Lung (tissue), 12 donors: Measurements from ENCODE around the gene BCL6. TPM values are rescaled to one million over a fixed set of nuclear protein-coding genes. Genes with fewer than 3 reads are reported as not detected.
A peak's percentile ranks its signal among the peaks of the same experiment; 100 is the strongest.

Experiments
- ATAC-seq: fragments of 200-7000 bp; cut with Tn5 transposase; one replicate; pipeline ENCODE4 v1.9.1; 2020; ENCODE audit warnings: moderate number of reproducible peaks; ENCODE audit not compliant: insufficient read depth, low FRiP score
- DNase-seq, 3 donors: peaks; one replicate each; pipeline ENCODE4 v3.0.0-alpha.2; 2013 to 2017
- H3K27ac ChIP-seq, 2 donors: one replicate each; pipeline ENCODE4 v1.5.1; 2013; ENCODE audit warnings: mild to moderate bottlenecking in 2 of 2, moderate library complexity in 2 of 2, control low read depth in 1 of 2, inconsistent platforms in 1 of 2, low read depth in 1 of 2, low read length in 1 of 2
- H3K27me3 ChIP-seq, 3 donors: one replicate each; pipeline ENCODE4 v1.5.1; 2013; ENCODE audit warnings: low read length in 2 of 3; ENCODE audit not compliant: control insufficient read depth in 3 of 3, insufficient read depth in 3 of 3
- H3K36me3 ChIP-seq, 4 donors: one replicate each; pipeline ENCODE4 v1.5.1; 2013; ENCODE audit warnings: low read length in 4 of 4, mild to moderate bottlenecking in 1 of 4, moderate library complexity in 1 of 4; ENCODE audit not compliant: control insufficient read depth in 4 of 4, insufficient read depth in 4 of 4
- H3K4me1 ChIP-seq, 5 donors: one replicate each; pipeline ENCODE4 v1.5.1; 2013; ENCODE audit warnings: low read length in 5 of 5, mild to moderate bottlenecking in 2 of 5, moderate library complexity in 1 of 5; ENCODE audit not compliant: control insufficient read depth in 5 of 5, insufficient read depth in 5 of 5
- H3K4me3 ChIP-seq: one replicate; pipeline ENCODE4 v1.5.1; 2013; ENCODE audit warnings: mild to moderate bottlenecking, control low read depth, moderate library complexity
- H3K9ac ChIP-seq, 2 donors: one replicate each; pipeline ENCODE4 v1.5.1; 2013; ENCODE audit warnings: low read length in 2 of 2, control low read depth in 1 of 2; ENCODE audit not compliant: insufficient read depth in 1 of 2
- H3K9me3 ChIP-seq, 4 donors: one replicate each; pipeline ENCODE4 v1.5.1; 2013; ENCODE audit warnings: low read length in 3 of 4, mild to moderate bottlenecking in 1 of 4, moderate library complexity in 1 of 4; ENCODE audit not compliant: control insufficient read depth in 4 of 4, insufficient read depth in 3 of 4
- CTCF ChIP-seq: IDR thresholded peaks from 2 replicates; pipeline ENCODE4 v1.5.1; 2012; ENCODE audit warnings: mild to moderate bottlenecking; ENCODE audit errors: control extremely low read depth, extremely low read depth
- WGBS, 2 donors: extraction: QIAGEN DNeasy Blood & Tissue Kit; methylation state at CpG; one replicate each; pipeline ENCODE4 v1.1.7; 2013; 5-methylcytosine and 5-hydroxymethylcytosine counted together
- polyA plus RNA-seq, 2 donors: library from polyadenylated mRNA; stranded (reverse); fragments of 200-250 nt; gene quantifications; one replicate each; pipeline ENCODE4 v1.2.1, GENCODE V29; 2013
- total RNA-seq, 2 donors: library from RNA; depleted of rRNA in 1 of 2; stranded (reverse); fragments of >200 nt in 1 of 2; gene quantifications; one replicate each; pipeline ENCODE4 v1.2.1, GENCODE V29; 2014 to 2021
- donor health status: control.
- donor health status: control.
- donor health status: Bipolar disorder and iron deficiency.
- donor health status: healthy.
- donor health status: DM: yes; HTN: yes; CAD: no.

The BCL6 gene
- total and polyA plus RNA-seq, 4 donors, result 29.4 to 137 (median 76.5) TPM

- Histone ChIP-seq H3K27me3 (no peaks in the 10 kb centered on the region), H3K9ac (no peak overlapping the region), H3K9me3 (no peaks in the 10 kb centered on the region), H3K36me3 (no peaks in the 10 kb centered on the region), H3K4me3 (no peak overlapping the region), H3K27ac (peak overlapping the region in 1 of 2 donors; percentile 57), H3K4me1 (peaks cover 0 to 11% (median 0%) of the 10 kb centered on the region in 5 donors)
- 67 to 80% methylated on average over 19 of the region's 19 CpGs for WGBS, 2 donors
- DNase-seq (no peak), ATAC-seq (no peak)
- no peak for TF ChIP-seq CTCF
Measured at GRCh38 chr3:187773233-187774184, 28.2 kb upstream of the BCL6 start.

GRCh38 chr3:187770224-187770623 is 25.0 kb upstream of the BCL6 start:
- ATAC-seq, result no peak
- H3K4me3 ChIP-seq, result no peak overlapping the region
- WGBS, 2 donors, result 93 to 100% methylated on average over 1 of the region's 1 CpG
- no peak overlapping the region for H3K27ac ChIP-seq
- DNase-seq, result no peak
- no peaks in the 10 kb centered on the region for H3K36me3 ChIP-seq
- H3K27me3 ChIP-seq, result no peaks in the 10 kb centered on the region
- H3K4me1 ChIP-seq, result peaks cover 0 to 6% (median 0%) of the 10 kb centered on the region in 5 donors
- no peak for TF ChIP-seq CTCF
- H3K9me3 ChIP-seq, result no peaks in the 10 kb centered on the region
- no peak overlapping the region for H3K9ac ChIP-seq

GRCh38 chr3:187769771-187770170 is 24.5 kb upstream of the BCL6 start:
- H3K4me3 ChIP-seq, result no peak overlapping the region
- H3K27me3 ChIP-seq, result no peaks in the 10 kb centered on the region
- DNase-seq (no peak), ATAC-seq (no peak)
- no peaks in the 10 kb centered on the region for H3K36me3 ChIP-seq
- peaks cover 0 to 3% (median 0%) of the 10 kb centered on the region in 5 donors for H3K4me1 ChIP-seq
- H3K27ac ChIP-seq, result no peak overlapping the region
- no peak overlapping the region for H3K9ac ChIP-seq
- H3K9me3 ChIP-seq, result no peaks in the 10 kb centered on the region
- WGBS, 2 donors, result 28 to 34% methylated on average over 2 of the region's 2 CpGs
- TF ChIP-seq CTCF, result no peak
